Transverse colon (tissue), 4 donors: ENCODE measurements around the gene DNAAF3. TPM values are rescaled to one million over a fixed set of nuclear protein-coding genes. Genes with fewer than 3 reads are reported as not detected.

Experiments used
- DNase-seq: peaks from one replicate; pipeline ENCODE4 v3.0.0-alpha.2; 2019
- H3K27ac ChIP-seq, 4 donors: fragments of 200-600 bp; sonication (generic); 2 replicates each; pipeline ENCODE4 v1.5.1; 2016 to 2018; ENCODE audit warnings: inconsistent platforms in 4 of 4
- H3K27me3 ChIP-seq: fragments of 200-600 bp; sonication (generic); 2 replicates; pipeline ENCODE4 v1.5.1; 2017; ENCODE audit warnings: inconsistent platforms
- H3K36me3 ChIP-seq, 4 donors: fragments of 200-600 bp; sonication (generic); 2 replicates each; pipeline ENCODE4 v1.5.1; 2017 to 2019; ENCODE audit warnings: inconsistent platforms in 4 of 4
- H3K4me1 ChIP-seq, 4 donors: fragments of 200-600 bp; sonication (generic); 2 replicates each; pipeline ENCODE4 v1.5.1; 2017 to 2020; ENCODE audit warnings: inconsistent platforms in 4 of 4
- H3K4me3 ChIP-seq, 4 donors: fragments of 200-600 bp; sonication (generic); 1 replicate in 1 of 4; 2 replicates in 3 of 4; pipeline versions ENCODE4 v1.5.1 to v1.6.1; 2017 to 2019; ENCODE audit warnings: inconsistent platforms in 4 of 4
- H3K9me3 ChIP-seq, 2 donors: fragments of 200-600 bp; sonication (generic); 2 replicates each; pipeline ENCODE4 v1.5.1; 2017 to 2019; ENCODE audit warnings: inconsistent platforms in 2 of 2
- EP300 ChIP-seq: sonication (generic); formaldehyde crosslinking; IDR thresholded peaks from one replicate; pipeline ENCODE4 v1.6.1; 2017; ENCODE audit warnings: antibody characterized with exemption, low read depth
- POLR2A ChIP-seq: fragments of 450-650 bp; IDR thresholded peaks from one replicate; pipeline ENCODE4 v1.6.1; 2016; ENCODE audit warnings: antibody characterized with exemption, mild to moderate bottlenecking, moderate library complexity
- POLR2AphosphoS5 ChIP-seq, 3 donors: sonication (generic); formaldehyde crosslinking; IDR thresholded peaks; one replicate each; pipeline ENCODE4 v1.6.1; 2016; ENCODE audit warnings: antibody characterized with exemption in 3 of 3
- WGBS, 2 donors: methylation state at CpG; one replicate each; pipeline ENCODE4 v1.1.5; 2018; ENCODE audit warnings: low coverage in 1 of 2; 5-methylcytosine and 5-hydroxymethylcytosine counted together
- in situ Hi-C, 4 donors: fragments of 200-750 bp; cut with MboI; loops; one replicate each; pipeline versions ENCODE4 v1.15.0 to v1.15.1; 2017; ENCODE audit warnings: low sequenced_read_pairs in 3 of 4, low pct_ligation_motif_present in 1 of 4, low pct_unique_long_range_greater_than_20kb in 1 of 4
- intact Hi-C: fragments of 100-400 bp; cut with DNase I; formaldehyde crosslinking; loops from one replicate; pipeline ENCODE4 v1.15.1; 2023; ENCODE audit warnings: low total_unique reads
- total RNA-seq, 4 donors: library from RNA; depleted of rRNA; stranded (reverse); fragments of >200 nt; gene quantifications; one replicate each; pipeline ENCODE4 v1.1.0, GENCODE V29; 2016
- TF ChIP-seq, protein P1 (sequence below), 5 experiments: fragments of 200-600 bp in 3 of 5; fragments of 450-650 bp in 2 of 5; sonication (generic) in 3 of 5; IDR thresholded peaks; 1 replicate in 2 of 5; 2 replicates in 3 of 5; pipeline ENCODE4 v1.5.1; 2016 to 2017; ENCODE audit warnings: antibody characterized with exemption in 5 of 5, inconsistent platforms in 3 of 5, mild to moderate bottlenecking in 2 of 5, moderate library complexity in 1 of 5

DNAAF3 gene
- total RNA-seq, 4 donors from 2014 or later, result 0.40 to 0.41 TPM; not detected in 2

DNA sequence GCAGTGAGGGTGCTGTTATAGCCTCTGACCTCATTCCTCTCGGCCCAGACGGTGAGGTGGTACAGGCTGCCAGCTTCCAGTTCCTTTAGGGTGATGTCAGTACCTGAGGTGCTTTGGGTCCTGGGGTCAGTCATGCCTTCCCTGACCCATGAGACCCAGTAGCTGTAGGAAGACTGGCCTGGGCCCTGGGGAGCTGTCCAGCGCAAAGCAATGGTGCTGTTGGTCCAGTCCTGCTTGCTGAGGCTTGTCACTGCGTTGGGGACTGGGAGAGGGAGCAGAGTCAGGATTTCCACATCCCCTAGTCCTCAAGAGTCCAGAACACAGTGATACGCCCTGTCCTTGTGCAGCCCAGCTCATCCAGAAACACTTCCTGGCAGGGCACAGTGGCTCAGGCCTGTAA, 32.2 kb upstream of the DNAAF3 start:
- no peak for DNase-seq
- Histone ChIP-seq H3K4me1 (no peaks in the 10 kb centered on the region), H3K27me3 (no peaks in the 10 kb centered on the region), H3K36me3 (peaks cover 0 to 4% (median 0%) of the 10 kb centered on the region in 4 donors), H3K9me3 (no peaks in the 10 kb centered on the region), H3K27ac (no peak overlapping the region), H3K4me3 (no peak overlapping the region)
- 72% methylated on average over 5 of the region's 5 CpGs; no CpG with 5 or more reads in 1 of the 2 donors for WGBS, 2 donors
- intact Hi-C loops (no loop called here), in situ Hi-C loops (no loop called here)
- TF ChIP-seq EP300 (no peak), POLR2A (no peak), POLR2AphosphoS5 (IDR thresholded peaks at IDR 0.05) (no peak)
- TF ChIP-seq, protein P1, sequence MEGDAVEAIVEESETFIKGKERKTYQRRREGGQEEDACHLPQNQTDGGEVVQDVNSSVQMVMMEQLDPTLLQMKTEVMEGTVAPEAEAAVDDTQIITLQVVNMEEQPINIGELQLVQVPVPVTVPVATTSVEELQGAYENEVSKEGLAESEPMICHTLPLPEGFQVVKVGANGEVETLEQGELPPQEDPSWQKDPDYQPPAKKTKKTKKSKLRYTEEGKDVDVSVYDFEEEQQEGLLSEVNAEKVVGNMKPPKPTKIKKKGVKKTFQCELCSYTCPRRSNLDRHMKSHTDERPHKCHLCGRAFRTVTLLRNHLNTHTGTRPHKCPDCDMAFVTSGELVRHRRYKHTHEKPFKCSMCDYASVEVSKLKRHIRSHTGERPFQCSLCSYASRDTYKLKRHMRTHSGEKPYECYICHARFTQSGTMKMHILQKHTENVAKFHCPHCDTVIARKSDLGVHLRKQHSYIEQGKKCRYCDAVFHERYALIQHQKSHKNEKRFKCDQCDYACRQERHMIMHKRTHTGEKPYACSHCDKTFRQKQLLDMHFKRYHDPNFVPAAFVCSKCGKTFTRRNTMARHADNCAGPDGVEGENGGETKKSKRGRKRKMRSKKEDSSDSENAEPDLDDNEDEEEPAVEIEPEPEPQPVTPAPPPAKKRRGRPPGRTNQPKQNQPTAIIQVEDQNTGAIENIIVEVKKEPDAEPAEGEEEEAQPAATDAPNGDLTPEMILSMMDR (IDR thresholded peaks at IDR 0.05), result no peak

DNA sequence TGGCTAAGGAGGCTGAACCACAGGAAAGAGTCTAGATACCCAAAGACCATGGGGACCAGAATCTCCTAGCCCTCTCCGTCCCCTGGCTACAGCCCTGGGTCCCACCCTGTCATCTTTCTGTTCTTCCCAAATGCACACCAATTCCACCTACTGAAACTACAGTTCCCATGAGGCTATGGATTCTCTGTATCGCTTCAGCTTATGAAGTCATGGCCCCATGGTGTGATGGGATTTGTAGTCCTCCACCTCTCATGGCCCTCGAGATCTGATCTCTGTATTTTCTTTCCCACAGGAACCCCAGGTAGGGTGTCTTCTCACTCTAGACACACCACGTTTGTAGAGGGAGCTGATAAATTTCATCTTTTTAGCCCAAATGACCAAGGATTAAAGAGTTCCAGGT, 31.1 kb upstream of the DNAAF3 start:
- Histone ChIP-seq H3K27me3 (no peaks in the 10 kb centered on the region), H3K9me3 (no peaks in the 10 kb centered on the region), H3K27ac (no peak overlapping the region), H3K4me1 (no peaks in the 10 kb centered on the region), H3K36me3 (no peaks in the 10 kb centered on the region), H3K4me3 (no peak overlapping the region)
- 64 to 91% methylated on average over 3 to 4 of the region's 4 CpGs for WGBS, 2 donors
- intact Hi-C loops (no loop called here), in situ Hi-C loops (no loop called here)
- TF ChIP-seq POLR2AphosphoS5 (IDR thresholded peaks at IDR 0.05), result no peak
- DNase-seq, result no peak

DNA sequence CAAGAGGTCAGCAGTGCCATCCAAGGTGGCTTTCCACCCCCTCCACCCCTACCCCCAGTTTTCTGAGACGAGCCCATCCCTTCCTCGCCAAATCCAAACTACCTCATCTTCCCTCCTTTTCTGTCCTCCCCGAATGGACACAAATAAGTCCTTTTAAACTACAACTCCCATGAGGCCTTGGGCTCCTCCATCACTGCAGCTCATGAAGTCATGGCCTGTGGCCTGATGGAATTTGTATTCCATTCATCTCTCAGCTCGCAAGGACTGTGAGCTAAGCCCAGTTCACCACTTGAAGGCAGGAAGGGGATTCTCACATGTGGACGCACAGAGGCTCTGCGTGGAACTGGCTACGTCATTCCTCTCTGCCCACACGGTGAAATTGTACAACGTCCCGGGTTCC, 30.4 kb upstream of the DNAAF3 start:
- no peak overlapping the region for H3K27ac ChIP-seq
- no peaks in the 10 kb centered on the region for H3K36me3 ChIP-seq

DNA sequence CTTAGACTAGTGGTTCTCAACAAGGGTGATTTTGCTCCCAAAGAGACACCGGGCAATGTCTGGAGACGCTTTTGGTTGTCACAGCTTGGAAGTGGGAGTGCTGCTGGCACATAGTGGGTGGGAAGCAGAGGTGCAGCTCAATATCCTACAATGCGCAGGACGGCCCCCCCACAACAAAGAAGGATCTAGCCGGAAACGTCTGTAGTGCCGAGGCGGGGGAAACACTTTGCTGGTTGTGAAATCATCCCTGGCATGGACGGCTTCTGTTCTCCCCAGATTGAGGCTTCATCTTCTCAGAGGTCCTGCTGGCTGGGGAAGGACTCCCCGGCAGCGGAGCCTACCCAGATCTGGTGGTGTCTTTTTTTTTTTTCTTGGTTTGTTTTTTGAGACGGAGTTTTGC, 27.1 kb upstream of the DNAAF3 start:
- no peak for TF ChIP-seq POLR2A
- 83% methylated on average over 12 of the region's 12 CpGs; no CpG with 5 or more reads in 1 of the 2 donors for WGBS, 2 donors
- H3K27ac ChIP-seq, result no peak overlapping the region
- no peak overlapping the region for H3K4me3 ChIP-seq
- intact Hi-C loops, result no loop called here
- H3K9me3 ChIP-seq, result no peaks in the 10 kb centered on the region
- no peak for DNase-seq
- in situ Hi-C loops, result no loop called here
- no peaks in the 10 kb centered on the region for H3K36me3 ChIP-seq
- no peaks in the 10 kb centered on the region for H3K4me1 ChIP-seq
- H3K27me3 ChIP-seq, result no peaks in the 10 kb centered on the region

More for the DNA sequence above, 30.4 kb upstream of the DNAAF3 start:
- Histone ChIP-seq H3K4me1 (no peaks in the 10 kb centered on the region), H3K9me3 (no peaks in the 10 kb centered on the region), H3K4me3 (no peak overlapping the region), H3K27me3 (no peaks in the 10 kb centered on the region)
- 90% methylated on average over 10 of the region's 10 CpGs; no CpG with 5 or more reads in 1 of the 2 donors for WGBS, 2 donors
- intact Hi-C loops, result no loop called here
- no peak for DNase-seq
- TF ChIP-seq, protein P1 (IDR thresholded peaks at IDR 0.05), result no peak
- no peak for TF ChIP-seq POLR2AphosphoS5 (IDR thresholded peaks at IDR 0.05)
- TF ChIP-seq POLR2A, result no peak
- TF ChIP-seq EP300, result no peak
- in situ Hi-C loops, result no loop called here

DNA sequence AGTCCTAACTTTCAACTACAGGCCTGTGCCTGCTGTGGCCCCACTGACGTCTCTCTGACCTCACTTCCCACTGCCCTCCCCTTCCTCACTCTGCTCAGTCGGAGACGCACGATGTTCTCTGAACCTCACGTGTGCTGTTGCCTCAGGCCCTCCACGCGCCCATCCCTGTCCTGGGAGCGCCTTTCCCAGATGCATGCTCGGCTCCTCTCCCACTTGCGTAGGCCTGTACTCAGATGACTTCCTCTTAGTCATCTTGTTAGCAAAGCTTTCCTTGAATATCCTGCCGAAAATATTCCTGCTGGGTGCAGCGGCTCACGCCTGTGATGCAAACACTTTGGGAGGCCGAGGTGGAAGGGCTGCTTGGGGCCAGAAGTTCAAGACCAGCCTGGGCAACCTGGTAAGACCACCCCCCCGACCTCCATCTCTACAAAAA, 23.0 kb upstream of the DNAAF3 start:
- in situ Hi-C loops, result no loop called here
- intact Hi-C loops, result no loop called here
- Histone ChIP-seq H3K9me3 (no peaks in the 10 kb centered on the region), H3K36me3 (no peaks in the 10 kb centered on the region), H3K27me3 (no peaks in the 10 kb centered on the region), H3K27ac (no peak overlapping the region), H3K4me3 (no peak overlapping the region), H3K4me1 (no peaks in the 10 kb centered on the region)
- WGBS, 2 donors, result 77 to 78% methylated on average over 9 to 15 of the region's 15 CpGs
- TF ChIP-seq, protein P1 (IDR thresholded peaks at IDR 0.05), result no peak
- TF ChIP-seq POLR2A (no peak), POLR2AphosphoS5 (IDR thresholded peaks at IDR 0.05) (peak in 2 of 3 donors; percentile 12 to 25), EP300 (no peak)
- DNase-seq, result peak; percentile 23
